GM21717 (cell line): Measurements from ENCODE around the gene SUPT4H1.
A peak's percentile ranks its signal among the peaks of the same experiment; 100 is the strongest.
"Not testable (repeated sequence)": the region's sequence is repeated elsewhere in the genome, so short reads cannot be mapped to it uniquely, and the experiment has no call there.

Experiments
- ATAC-seq: cut with Tn5 transposase; IDR thresholded peaks from one replicate; pipeline ENCODE4 v1.9.1; 2021; ENCODE audit warnings: mild to moderate bottlenecking, moderate library complexity; ENCODE audit not compliant: unreplicated experiment

The SUPT4H1 gene

DNA sequence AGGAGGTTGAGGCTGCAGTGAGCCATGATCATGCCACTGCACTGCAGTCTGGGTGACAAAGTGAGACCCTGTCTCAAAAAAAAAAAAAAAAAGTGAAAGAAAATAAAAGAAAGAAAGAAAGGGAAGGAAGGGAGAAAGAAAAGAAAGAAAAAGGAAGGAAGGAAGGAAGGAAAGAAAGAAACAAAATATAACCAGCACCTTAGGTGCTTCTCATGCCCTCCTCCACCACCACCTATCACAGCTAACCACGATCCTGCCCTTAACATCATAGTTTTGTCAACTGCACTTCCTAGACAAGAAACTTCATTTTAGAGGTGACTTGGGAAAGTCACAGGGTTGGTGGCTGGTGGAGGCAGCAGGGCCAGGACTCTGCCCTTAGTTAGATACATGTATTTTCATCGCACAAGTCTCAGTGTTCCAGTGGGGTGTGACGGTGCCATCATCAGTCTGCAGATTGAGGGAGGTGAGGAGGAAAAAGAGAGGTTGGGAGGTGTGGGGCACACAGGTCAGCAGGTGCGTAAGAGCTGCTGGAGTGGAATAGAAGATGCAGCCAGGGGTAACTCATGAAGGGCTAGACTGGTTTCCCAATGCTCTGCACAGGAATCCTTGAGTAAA, 10.0 kb downstream of the SUPT4H1 start:
- no peak for ATAC-seq

DNA sequence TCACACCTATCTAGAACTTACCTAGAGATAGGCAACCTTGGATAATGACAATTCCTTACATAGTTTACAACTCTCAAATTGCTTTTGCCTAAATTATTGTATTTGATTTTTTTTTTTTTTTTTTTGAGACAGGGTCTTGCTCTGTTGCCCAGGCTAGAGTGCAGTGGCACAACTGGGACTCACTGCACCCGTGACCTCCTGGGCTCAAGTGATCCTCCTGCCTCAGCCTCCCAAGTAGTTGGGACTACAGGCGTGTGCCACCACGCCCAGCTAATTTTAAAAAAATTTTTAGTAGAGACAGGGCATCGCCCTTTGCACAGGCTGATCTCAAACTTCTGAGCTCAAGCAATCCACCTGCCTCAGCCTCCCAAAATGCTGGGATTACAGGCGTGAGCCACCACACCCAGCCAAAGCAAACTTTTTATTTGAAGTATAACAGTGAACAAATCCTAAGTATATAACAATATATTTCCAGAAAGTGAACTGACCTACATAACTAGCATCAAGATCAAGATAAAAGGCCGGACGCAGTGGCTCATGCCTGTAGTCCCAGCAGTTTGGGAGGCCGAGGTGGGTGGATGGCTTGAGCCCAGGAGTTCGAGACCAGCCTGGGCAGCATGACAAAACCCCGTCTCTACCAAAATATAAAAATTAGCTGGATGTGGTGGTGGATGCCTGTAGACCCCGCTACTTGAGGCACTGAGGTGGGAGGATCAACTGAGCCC, 10.7 kb downstream of the SUPT4H1 start:
- ATAC-seq = not testable (repeated sequence)

DNA sequence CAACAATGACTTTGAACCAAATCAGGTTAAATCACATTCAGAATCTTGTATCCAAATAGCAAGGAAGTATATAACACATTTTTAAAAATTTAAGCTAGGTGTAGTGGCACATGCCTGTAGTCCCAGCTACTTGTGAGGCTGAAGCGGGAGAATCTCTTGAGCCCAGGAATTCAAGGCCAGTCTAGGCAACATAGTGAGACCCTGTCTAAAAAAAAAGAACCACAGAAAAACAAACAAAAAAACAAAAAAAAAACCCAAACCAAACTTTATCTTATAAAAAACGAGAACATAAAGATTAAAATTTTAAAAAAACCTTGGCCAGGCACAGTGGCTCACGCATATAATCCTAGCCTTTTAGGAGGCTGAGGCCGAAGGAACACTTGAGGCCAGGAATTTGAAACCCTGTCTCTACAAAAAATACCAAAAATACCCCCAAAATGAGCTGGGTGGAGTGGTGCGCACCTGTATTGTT, 11.6 kb downstream of the SUPT4H1 start:
- ATAC-seq = no peak

DNA sequence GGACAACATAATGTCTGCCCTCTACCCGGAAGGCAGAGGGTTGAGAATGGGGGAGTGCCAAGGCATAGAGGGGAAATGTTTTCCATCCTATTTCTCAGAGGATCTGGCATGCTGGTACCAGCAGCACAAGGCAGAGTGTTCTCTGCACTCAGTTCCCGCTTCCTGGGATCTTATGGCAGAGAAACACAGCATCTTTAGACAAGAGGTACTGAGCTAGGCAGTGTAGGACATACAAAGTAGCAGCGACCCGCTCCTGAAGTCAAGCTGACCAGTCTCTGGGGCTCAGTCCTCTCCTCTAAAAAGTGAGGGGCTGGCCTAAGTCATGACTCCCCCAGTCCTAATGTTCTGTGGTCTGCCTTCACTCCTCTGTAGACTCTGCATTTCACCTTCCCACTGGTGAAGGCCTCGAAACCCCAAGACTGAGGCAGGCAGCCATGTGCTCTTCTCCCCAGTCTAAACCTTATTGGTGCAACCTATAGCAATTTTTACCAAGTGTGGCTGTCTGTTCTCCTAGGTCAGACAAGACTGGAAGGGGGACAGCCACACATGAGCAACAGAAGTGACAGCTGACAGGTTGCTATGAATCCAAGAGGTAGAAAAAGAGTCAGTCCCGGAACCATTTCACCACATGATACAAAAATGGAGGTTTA, 12.1 kb downstream of the SUPT4H1 start:
- ATAC-seq = no peak

DNA sequence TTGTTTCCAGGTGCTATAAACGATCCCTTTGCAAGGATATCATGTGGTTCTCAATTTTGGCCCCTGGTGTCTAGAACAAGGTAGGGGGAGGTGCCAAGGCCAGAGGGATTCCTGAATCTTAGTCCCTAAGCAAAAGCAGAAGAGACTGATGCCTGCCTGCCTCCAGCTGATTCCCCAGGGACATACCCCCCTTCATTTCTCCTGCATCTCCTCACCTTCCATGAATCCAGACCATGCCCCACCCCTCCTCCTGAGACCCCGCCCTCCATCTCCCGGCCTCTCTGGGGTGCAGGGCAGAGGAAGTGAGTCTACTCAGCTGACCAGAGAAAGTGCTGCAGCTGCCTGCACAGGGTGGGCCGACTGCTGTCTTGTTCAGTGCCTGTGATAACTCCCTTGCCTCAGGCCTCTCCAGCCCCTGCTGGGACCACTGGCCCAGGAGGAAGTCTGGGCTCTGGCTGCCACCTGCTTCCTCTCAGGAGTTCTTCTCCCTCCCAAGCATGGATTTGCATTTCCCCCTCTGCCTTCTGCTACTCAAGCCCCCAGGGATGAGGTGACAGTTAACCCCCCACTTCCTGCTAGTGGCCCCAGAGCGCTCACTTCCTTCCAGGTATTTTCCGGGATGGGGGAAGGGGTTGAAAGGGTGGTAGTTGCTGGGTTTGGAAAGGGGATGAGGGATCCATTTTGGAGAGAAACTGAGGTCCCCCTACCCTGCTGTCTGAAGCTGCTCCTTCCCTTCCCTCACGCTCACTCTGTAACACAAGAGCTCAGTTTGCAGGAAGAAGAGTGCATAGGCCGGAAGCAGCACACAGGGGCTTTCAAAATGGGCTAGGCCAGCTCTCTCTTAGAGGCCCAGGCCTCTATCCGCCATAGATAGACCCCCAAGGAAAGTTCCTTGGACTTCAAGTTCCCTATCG, 12.9 kb downstream of the SUPT4H1 start:
- peak; percentile 22 for ATAC-seq

DNA sequence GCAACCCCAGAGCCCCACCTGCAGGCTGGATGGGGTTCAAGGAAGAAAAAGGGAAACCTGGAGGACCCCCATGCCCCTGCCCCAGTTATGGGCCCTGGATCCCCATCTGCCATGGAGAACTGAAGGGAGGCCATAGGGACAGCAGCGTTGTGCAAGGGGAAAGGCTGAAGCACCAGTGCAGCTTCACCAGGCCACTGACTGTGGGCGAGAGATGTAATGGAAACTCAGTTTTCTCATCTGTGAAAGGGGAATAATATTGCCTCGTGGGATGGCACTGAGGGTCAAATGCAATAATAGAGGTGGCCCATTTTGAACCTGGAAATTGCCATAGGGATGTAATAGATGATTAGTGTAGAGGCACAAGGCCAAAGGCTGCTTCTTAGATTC, 13.6 kb downstream of the SUPT4H1 start:
- ATAC-seq = no peak

DNA sequence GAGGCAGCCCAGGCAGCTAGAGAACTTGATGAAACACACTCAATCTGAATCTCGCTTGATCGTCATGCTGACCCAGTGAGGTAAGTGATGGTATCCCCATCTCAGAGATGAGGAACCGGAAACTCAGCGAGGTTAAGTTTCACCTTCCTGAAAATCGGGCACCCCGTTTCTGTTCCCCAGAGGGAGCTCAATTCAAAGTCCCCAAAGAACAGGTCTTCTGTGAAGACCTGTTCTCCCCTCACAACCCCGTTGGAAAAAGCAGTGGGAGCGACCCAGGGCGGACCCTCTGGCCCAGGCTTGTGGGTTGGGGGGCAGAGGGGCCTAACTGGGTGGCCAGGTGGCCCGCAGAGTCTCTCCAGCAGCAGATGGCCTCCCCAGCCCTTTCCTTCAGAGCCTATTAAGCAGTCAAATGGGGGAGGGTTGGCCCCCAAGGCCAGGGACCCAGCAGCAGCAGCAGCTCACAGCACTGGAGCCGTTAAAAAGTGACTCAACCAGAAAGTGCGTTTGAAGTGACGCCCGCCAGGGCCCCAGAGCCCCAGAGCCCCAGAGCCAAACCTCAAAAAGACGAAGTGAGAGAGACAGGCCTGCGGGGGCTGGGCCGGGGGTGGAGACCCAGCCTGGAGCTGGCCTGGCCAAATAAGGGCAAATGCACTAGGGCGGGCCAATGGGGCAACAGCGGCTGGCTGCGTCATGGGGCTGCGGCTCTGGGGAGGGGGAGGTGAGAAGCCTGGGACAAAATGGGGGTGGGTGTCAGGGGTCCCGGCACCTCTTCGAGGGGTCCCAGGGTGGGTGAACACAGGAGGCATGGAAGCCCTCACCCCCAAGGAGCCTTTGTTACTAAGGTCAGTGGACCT, 14.2 kb downstream of the SUPT4H1 start:
- ATAC-seq = peak; percentile 51

DNA sequence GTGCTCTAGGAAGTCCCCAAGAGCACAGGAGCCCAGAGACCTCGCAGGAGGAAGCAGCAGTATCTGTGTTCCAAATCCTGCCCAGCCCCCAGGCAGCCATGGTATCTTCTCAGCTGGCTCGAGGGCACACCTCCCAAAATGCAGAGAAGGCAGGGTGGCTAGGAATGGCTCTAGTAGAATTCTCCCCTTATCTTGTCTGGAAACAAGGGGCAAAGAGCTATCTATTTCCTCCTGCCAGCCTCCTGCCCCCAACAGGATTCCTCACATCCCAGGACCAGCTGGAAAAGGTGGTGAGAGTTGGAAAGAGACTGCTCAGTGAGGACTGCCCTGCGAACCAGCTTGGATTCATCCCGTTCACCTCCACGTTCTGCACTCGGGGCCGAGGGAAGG, 14.8 kb downstream of the SUPT4H1 start:
- ATAC-seq = no peak

DNA sequence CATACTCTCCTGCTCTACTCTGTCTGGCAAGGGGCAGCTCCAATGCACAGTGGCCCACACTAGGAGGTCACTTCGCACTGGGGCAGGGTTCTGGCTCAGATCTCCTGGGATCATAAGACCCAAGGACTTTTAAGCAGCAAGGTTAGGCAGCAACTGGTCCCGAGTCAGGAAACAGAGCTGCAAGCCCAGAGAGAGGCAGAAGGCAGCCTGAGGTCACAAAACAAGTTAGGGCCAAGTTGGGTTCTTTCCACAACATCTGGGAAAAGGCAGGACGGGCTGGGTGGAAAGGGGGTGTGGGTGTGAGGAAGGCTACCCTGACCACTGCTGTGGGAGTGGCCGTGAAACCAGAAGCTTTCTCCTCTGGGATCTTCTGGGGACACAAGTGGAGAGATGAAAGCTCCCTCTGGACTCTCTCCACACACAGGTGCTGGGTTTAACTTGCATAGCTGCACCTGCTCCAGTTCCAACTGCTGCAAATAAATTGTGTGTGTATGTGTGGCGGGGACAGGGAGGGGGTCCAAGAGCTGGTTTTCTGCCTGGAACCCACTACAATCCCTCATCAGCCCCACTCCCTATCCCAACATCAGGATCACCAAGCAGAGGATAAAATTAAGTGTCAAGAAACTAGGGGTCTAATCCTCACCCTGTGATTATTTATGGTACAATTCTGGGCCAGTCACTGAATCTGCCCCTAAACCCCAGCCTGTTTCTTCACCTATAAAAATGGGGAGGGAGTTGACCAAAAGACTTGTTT, 15.4 kb downstream of the SUPT4H1 start:
- ATAC-seq = no peak

DNA sequence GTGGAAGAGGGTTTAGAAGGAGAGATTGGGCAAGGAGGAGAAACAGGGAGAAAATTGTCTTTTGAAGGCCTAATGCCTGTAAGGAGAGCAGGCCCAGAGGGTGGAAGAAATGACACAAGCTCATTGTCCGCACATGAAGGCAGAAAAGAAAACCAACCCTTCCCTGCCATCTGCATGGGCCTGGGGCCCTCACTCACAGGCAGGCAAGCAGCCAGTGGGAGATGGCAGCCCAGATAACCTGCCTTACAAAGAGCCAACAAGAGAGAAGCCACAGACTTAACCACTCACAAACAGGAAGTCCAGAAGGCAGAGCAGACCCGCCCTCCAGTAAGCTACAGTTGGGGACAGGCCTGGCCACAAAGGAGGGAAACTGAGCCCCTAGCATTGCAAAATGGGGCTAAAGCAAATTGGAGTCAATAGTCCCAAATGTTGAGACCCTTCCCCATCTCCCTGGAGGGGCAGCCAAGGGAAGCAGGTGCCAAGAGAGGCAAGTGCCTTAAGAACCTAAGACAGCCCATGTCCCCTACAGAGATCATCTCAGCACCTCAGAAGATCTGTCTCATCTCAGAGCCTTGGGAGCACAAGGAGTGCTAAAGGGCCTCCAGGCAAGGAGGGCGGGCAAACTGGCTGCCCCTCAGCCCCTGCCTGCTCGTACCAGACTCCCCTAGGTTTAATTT, 16.1 kb downstream of the SUPT4H1 start:
- no peak for ATAC-seq

DNA sequence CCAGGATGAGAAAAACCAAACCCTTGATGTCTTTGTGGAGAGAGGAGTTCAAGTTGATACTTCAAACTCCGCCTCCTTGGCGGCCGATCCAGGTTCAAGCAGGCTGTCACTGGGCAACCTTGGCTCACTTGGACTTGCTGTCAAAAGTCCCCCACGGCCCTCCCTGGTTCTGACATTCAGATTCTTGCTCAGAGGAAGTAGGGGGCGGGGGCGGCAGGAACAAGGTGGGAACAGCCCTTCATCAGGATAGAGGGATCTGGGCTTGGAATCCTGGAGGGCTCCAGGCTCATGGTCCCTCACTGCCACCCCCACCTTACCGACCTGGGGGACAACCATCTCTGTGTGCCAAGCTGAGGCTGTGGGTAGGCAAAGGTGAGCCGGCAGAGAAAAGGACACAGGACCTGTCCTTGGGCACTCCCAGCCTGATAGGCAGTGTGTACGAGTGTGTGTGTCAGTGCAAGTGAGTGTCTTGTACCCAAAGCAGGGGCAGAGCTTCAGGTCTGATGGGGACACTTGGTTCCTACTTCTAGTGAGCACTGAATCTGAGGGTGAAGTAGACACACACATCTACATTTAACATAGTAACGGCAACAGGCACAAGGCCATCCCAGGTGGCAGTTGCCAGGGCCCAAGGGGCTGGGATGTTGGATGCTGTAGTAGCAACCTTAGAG, 16.8 kb downstream of the SUPT4H1 start:
- ATAC-seq = no peak

DNA sequence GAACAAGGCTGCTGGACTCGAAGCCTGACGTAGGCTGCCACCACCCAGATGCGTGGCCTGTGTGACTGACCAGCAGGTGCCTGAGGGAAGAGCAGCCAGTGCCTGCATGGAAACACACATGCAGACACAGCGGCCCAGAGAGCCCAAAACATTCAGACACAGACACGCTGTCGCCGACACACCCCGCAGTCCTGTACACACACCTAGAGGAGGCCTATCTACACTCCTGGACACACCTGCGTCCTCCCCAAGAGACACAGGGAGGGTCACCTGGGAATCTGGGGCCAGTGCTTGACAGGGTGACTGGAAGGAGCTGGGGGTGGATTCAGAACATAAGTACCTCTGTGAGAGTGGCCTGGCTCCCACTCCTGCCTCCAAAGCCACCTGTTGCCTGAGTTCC, 17.3 kb downstream of the SUPT4H1 start:
- no peak for ATAC-seq

DNA sequence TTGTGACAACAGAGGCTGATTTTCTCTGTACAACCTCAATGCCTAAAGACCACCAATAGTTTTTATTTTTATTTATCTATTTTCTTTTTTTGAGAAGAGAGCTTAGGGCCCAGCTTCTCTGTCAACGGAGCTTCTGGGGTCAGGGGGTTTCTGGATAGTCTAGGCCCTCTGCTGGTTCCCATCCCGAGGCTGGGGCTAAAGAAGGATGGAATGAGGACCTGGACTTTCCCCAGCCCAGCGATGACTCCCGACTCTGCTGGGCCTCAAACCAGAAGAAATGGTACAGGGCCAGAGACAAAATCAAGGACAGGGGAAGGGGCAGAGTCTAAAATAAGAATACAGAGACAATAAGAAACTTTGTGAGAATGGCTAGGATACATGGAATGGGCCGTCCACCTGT, 17.7 kb downstream of the SUPT4H1 start:
- no peak for ATAC-seq

DNA sequence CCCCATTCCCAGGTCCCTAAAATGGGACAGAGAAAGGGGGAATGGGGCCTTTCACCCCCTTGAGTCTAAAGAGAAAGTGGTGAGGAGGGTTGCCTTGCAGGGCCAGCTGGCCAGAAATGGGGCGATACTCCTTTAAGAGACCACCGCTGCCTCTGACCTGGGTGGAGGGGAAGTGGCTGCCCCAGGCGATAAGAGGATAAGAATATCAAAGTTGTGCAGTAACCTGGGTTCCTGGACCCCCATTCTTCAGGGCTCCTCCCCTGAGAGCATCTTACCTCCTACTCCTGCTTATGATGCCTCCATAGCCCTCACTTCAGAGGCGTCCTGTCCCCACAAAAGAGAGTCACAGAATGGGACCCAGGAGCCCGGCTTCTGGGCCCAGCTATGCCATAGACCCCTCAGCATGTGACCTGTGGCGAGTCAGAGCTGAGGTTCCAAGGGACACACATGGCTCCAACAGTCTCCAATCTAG, 18.2 kb downstream of the SUPT4H1 start:
- no peak for ATAC-seq

DNA sequence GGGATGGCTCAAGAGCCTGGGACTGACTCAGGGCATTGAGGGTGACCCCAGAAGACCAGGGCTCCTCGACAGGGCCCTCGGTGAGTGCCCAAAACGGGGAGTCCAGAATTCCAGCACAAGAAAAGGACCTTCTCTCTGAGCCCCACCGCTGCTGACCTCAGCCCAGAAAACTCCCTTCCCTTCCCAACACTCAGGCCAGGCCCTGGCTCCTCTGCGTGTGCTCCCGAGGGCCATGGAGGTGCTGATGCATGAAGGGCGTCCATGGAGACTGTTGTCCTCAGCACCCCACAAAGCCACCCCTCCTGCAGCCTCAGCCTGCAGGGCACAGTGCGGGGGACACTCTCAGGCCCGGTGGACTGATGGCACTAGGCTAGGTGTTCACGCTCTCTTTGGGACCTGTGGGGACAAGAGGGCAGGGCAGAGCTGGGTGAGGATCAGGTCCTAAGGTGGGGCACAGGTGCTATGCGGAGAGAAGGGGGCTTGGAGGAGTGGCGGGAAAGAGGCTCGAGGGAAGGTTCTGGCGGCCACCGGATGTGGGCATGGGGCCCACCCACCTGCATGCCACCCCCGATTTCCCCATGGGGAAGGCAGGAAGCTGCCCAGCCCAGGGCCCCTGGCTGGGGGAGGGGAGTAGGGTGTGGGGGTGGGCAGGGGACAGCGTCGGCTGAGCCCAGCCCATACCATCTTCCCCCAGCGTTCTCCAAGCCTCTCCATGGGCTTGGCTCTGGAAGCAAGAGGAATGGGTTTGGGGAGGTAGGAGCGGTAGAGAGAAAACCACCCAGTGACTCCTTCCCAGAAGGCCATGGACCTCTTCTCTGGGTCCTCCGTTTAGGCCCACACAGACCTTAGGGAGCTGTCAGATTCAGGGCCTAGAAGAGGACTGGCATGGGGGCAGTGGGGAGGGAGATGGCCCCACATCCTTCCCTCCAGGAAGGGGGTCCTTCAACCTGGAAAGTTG, 18.9 kb downstream of the SUPT4H1 start:
- no peak for ATAC-seq

DNA sequence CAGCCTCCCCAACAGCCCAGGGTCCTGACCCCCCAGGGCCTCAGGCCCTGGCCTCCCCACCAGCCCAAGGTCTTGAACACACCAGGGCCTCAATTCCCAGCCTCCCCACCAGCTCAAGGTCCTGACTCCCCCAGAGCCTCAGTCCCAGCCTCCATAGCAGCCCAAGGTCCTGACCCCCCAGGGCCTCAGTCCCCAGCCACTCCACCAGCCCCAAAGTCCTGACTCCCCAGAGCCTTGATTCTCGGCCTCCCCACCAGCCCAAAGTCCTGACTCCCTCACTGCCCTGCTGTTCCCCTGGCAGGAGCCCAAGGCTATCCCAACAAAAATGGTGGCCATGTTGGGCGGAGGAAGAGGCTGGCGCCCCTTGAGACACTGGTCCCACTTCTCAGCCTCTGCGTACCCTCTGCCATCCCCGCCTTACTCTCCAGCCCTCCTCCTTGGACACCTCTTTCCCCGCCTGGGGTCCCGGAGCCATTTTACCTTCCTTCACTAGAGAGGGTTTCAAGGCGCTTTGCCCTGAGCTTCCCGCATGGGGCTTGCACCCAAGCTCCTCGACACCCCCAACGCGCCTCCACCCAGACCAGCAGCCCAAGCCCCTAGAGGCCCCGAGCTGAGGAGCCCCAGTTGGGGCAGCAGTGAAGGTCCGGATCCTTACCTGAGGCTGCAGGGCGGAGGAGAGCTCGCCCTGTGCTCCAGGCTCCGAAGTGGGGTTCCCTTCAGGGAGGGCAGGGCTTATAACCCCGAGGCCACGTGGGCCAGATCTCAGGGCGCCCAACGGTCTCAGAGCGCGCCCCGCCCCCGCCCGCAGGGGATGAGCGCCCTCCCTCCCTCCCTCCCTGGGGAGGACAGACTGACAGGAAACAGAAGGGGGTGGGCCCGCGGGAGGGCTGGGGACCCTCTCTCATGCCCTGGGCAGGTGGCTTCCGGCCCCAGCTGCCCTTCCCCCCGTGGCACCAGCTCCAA, 19.9 kb downstream of the SUPT4H1 start:
- ATAC-seq = no peak
